DND-41 (cell line): Measurements from ENCODE around the gene ZNF557.
"Not testable (repeated sequence)": the region's sequence is repeated elsewhere in the genome, so short reads cannot be mapped to it uniquely, and the experiment has no call there.

Source experiments
- EZH2 ChIP-seq: IDR thresholded peaks from 3 replicates; pipeline ENCODE4 v1.6.1; 2012; ENCODE audit warnings: borderline replicate concordance, low read depth, mild to moderate bottlenecking, moderate library complexity, low read length, inconsistent platforms; ENCODE audit not compliant: severe bottlenecking
- TF ChIP-seq, protein P1 (sequence below): IDR thresholded peaks from 2 replicates; pipeline ENCODE4 v1.5.1; 2012; ENCODE audit warnings: borderline replicate concordance, low read length, moderate library complexity, mild to moderate bottlenecking; ENCODE audit not compliant: poor library complexity, severe bottlenecking; ENCODE audit errors: extremely low read depth

GRCh38 chr19:7067122-7067521 lies 2.4 kb upstream of the ZNF557 start:
- TF ChIP-seq, protein P1, sequence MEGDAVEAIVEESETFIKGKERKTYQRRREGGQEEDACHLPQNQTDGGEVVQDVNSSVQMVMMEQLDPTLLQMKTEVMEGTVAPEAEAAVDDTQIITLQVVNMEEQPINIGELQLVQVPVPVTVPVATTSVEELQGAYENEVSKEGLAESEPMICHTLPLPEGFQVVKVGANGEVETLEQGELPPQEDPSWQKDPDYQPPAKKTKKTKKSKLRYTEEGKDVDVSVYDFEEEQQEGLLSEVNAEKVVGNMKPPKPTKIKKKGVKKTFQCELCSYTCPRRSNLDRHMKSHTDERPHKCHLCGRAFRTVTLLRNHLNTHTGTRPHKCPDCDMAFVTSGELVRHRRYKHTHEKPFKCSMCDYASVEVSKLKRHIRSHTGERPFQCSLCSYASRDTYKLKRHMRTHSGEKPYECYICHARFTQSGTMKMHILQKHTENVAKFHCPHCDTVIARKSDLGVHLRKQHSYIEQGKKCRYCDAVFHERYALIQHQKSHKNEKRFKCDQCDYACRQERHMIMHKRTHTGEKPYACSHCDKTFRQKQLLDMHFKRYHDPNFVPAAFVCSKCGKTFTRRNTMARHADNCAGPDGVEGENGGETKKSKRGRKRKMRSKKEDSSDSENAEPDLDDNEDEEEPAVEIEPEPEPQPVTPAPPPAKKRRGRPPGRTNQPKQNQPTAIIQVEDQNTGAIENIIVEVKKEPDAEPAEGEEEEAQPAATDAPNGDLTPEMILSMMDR: peak; percentile 22
- TF ChIP-seq EZH2: not testable (repeated sequence)
